ENCODE measurements around the gene RNLS. TPM values are rescaled to one million over a fixed set of nuclear protein-coding genes. Genes with fewer than 3 reads are reported as not detected.

Gene RNLS
- polyA plus RNA-seq, 2 of the 4 experiments (the other 2 are of a cell fraction) = 11.7 to 16.8 TPM

- ChIA-PET POLR2A (no interaction called here), CTCF (interaction anchor here (0.6 kb wide), 1 partner anchor 1409 kb away, joined by 3 read pairs; no protein-coding TSS in a partner anchor)
- Histone ChIP-seq H3K4me1 (no peaks in the 10 kb centered on the region), H3K27ac (no peak overlapping the region), H3K4me2 (no peak overlapping the region), H3K4me3 (no peak overlapping the region), H3K9me3 (no peaks in the 10 kb centered on the region)
- ATAC-seq = no peak
- FAIRE-seq = no peak
- DNase-seq (ENCODE audit: low read depth in 1 of 2, low spot score in 1 of 2) = no peak
- 65% methylated on average over 11 of the region's 12 CpGs for WGBS (ENCODE audit: missing lambda C conversion rate)
- TF ChIP-seq CBX2 (IDR thresholded peaks at IDR 0.05; ENCODE audit: borderline replicate concordance, low read depth) = no peak
Measured at GRCh38 chr10:88243836-88244730, 339.0 kb downstream of the RNLS start.

- DNase-seq (ENCODE audit: low read depth in 1 of 2, low spot score in 1 of 2) = no peak
- TF ChIP-seq RCOR1 (IDR thresholded peaks at IDR 0.05; ENCODE audit: low read depth, low read length) (no peak), MAFK (IDR thresholded peaks at IDR 0.05; ENCODE audit: partially characterized antibody) (peak; percentile 56)
- no peak for ATAC-seq
- ChIA-PET CTCF (no interaction called here), POLR2A (no interaction called here)
- H3K4me1 ChIP-seq = no peaks in the 10 kb centered on the region
- no peaks in the 10 kb centered on the region for H3K9me3 ChIP-seq
- H3K4me3 ChIP-seq = no peak overlapping the region
- no peak overlapping the region for H3K4me2 ChIP-seq
- 92% methylated on average over 5 of the region's 5 CpGs for WGBS (ENCODE audit: missing lambda C conversion rate)
- H3K27ac ChIP-seq = no peak overlapping the region
- no peak for FAIRE-seq
Measured at GRCh38 chr10:88243202-88243744, 339.8 kb downstream of the RNLS start.

DNA sequence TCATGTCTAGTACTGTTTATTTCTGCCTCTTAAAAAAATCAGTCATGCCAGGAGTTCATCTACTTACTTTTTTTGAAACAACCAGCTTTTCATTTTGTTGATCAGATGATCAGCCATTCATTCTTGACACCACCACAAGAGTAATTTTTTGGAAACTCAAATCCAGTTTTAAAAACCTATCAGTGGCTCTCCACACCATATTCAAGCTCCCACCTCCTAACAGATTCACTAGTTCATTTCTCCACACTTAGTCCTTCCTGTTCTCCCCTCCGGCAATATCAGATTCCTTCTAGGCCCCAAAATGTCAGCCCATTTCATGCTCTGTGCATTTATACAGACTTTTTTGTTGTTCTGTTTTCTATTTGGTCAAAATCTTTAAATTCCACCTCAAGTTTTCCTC lies 341.6 kb downstream of the RNLS start:
- no peak overlapping the region for H3K4me3 ChIP-seq
- TF ChIP-seq, protein P1, sequence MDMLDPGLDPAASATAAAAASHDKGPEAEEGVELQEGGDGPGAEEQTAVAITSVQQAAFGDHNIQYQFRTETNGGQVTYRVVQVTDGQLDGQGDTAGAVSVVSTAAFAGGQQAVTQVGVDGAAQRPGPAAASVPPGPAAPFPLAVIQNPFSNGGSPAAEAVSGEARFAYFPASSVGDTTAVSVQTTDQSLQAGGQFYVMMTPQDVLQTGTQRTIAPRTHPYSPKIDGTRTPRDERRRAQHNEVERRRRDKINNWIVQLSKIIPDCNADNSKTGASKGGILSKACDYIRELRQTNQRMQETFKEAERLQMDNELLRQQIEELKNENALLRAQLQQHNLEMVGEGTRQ (IDR thresholded peaks at IDR 0.05) = no peak
- TF ChIP-seq, protein P2, sequence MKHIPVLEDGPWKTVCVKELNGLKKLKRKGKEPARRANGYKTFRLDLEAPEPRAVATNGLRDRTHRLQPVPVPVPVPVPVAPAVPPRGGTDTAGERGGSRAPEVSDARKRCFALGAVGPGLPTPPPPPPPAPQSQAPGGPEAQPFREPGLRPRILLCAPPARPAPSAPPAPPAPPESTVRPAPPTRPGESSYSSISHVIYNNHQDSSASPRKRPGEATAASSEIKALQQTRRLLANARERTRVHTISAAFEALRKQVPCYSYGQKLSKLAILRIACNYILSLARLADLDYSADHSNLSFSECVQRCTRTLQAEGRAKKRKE (CRISPR knock-in tag; IDR thresholded peaks at IDR 0.05; ENCODE audit: low read depth) = no peak
- TF ChIP-seq HOXB5 (CRISPR knock-in tag; IDR thresholded peaks at IDR 0.05) = no peak
- no peak for TF ChIP-seq HES2 (IDR thresholded peaks at IDR 0.05)
- TF ChIP-seq ZC3H11A (IDR thresholded peaks at IDR 0.05) = no peak
- no peak for TF ChIP-seq RFX5 (IDR thresholded peaks at IDR 0.05)
- TF ChIP-seq JUNB (IDR thresholded peaks at IDR 0.05) = no peak
- TF ChIP-seq MAFK (IDR thresholded peaks at IDR 0.05; ENCODE audit: partially characterized antibody) = no peak
- no peak for TF ChIP-seq NR3C1 (IDR thresholded peaks at IDR 0.05)
- no peak for TF ChIP-seq RNF2 (IDR thresholded peaks at IDR 0.05; ENCODE audit: borderline replicate concordance, low read depth)
- 94% methylated on average over 1 of the region's 1 CpG for WGBS (ENCODE audit: missing lambda C conversion rate)
- no peak overlapping the region for H3K27ac ChIP-seq
- ChIA-PET POLR2A (no interaction called here), CTCF (interaction anchor here (1.7 kb wide), 1 partner anchor 13 kb away, joined by 4 read pairs; no protein-coding TSS in a partner anchor)
- ATAC-seq (no peak), DNase-seq (ENCODE audit: low read depth in 1 of 2, low spot score in 1 of 2) (no peak), FAIRE-seq (no peak)
- no peaks in the 10 kb centered on the region for H3K9me3 ChIP-seq
- H3K4me1 ChIP-seq = no peaks in the 10 kb centered on the region
- H3K4me2 ChIP-seq = no peak overlapping the region

GRCh38 chr10:88239212-88239611 lies 343.9 kb downstream of the RNLS start:
- Histone ChIP-seq H3K4me1 (no peaks in the 10 kb centered on the region), H3K4me2 (no peak overlapping the region), H3K9me3 (no peaks in the 10 kb centered on the region), H3K4me3 (no peak overlapping the region), H3K27ac (no peak overlapping the region)
- no peak for ATAC-seq
- WGBS (ENCODE audit: missing lambda C conversion rate) = 91% methylated on average over 2 of the region's 2 CpGs
- POLR2A ChIA-PET = no interaction called here
- no peak for FAIRE-seq
- TF ChIP-seq MAX (IDR thresholded peaks at IDR 0.05) (no peak), RAD21 (conservative IDR thresholded peaks at IDR 0.05 in 1 of 2, IDR thresholded peaks at IDR 0.05 in 1 of 2) (no peak), MAZ (IDR thresholded peaks at IDR 0.05; ENCODE audit: borderline replicate concordance, low read depth, low read length) (no peak), PHF8 (IDR thresholded peaks at IDR 0.05; ENCODE audit: borderline replicate concordance, low read depth) (no peak), RNF2 (IDR thresholded peaks at IDR 0.05; ENCODE audit: borderline replicate concordance, low read depth) (no peak), HDAC2 (IDR thresholded peaks at IDR 0.05) (no peak)
- no peak for DNase-seq (ENCODE audit: low read depth in 1 of 2, low spot score in 1 of 2)
- CTCF ChIA-PET = interaction anchor here (0.7 kb wide), 1 partner anchor 14 kb away, joined by 3 read pairs; no protein-coding TSS in a partner anchor
